ENCODE data around the gene SCUBE2.

GRCh38 chr11:9077164-9077563 lies 14.2 kb downstream of the SCUBE2 start:
- TF ChIP-seq CTCF (IDR thresholded peaks at IDR 0.05) (no peak), POLR2A (IDR thresholded peaks at IDR 0.05) (no peak)

Measured in Peyer's patch (tissue), 4 donors.